Erythroblast (primary cell): ENCODE data around the gene LRRC46.

Experiments used
- GATA1 ChIP-seq: IDR thresholded peaks from 2 replicates; pipeline ENCODE4 v1.6.1; 2011; ENCODE audit warnings: low read depth, mild to moderate bottlenecking, control low read depth, low read length, moderate library complexity
- POLR2A ChIP-seq: IDR thresholded peaks from 2 replicates; pipeline ENCODE4 v1.6.1; 2011; ENCODE audit warnings: mild to moderate bottlenecking, low read length

DNA sequence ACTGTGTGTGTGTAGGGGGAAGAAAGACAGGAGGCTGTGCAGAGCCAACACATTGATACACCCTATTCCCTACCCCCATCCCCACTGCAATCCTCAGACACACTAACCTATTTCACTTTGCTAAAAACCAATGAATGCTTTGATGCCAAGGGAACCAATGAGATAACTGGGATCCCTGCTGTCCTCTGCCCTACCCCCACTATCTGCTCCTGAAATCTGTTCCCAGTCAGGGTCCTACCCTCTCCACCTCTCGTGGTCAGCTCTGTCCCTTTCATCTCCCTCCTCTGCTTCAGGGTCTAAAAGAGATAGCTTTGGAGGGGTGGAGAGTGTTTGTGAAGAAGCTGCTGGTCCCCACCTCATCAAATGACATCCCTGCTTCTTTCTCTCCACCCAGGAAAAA, 38.6 kb downstream of the LRRC46 start:
- no peak for TF ChIP-seq POLR2A
- TF ChIP-seq GATA1: no peak
